HG02571 (cell line): ENCODE measurements around the gene NUBPL.
"Not testable (repeated sequence)": the region's sequence is repeated elsewhere in the genome, so short reads cannot be mapped to it uniquely, and the experiment has no call there.

Experiments used
- ATAC-seq: cut with Tn5 transposase; IDR thresholded peaks from one replicate; pipeline ENCODE4 v1.9.1; 2021; ENCODE audit warnings: mild to moderate bottlenecking, moderate library complexity; ENCODE audit not compliant: unreplicated experiment

Gene NUBPL

GRCh38 chr14:31668348-31668747, 107.1 kb downstream of the NUBPL start:
- ATAC-seq: no peak

- ATAC-seq: no peak
Observed at GRCh38 chr14:31672709-31673108, 111.5 kb downstream of the NUBPL start.

GRCh38 chr14:31677052-31677451, 115.8 kb downstream of the NUBPL start:
- ATAC-seq: no peak

GRCh38 chr14:31677630-31678029, 116.4 kb downstream of the NUBPL start:
- no peak for ATAC-seq

GRCh38 chr14:31678421-31679249, 117.4 kb downstream of the NUBPL start:
- ATAC-seq: no peak

- ATAC-seq: no peak
Observed at GRCh38 chr14:31682768-31683167, 121.6 kb downstream of the NUBPL start.

- ATAC-seq: no peak
Observed at GRCh38 chr14:31687726-31688125, 126.5 kb downstream of the NUBPL start.

GRCh38 chr14:31690056-31690455, 128.9 kb downstream of the NUBPL start:
- ATAC-seq: no peak

GRCh38 chr14:31692376-31692781, 131.2 kb downstream of the NUBPL start:
- no peak for ATAC-seq

GRCh38 chr14:31696378-31696777, 135.2 kb downstream of the NUBPL start:
- no peak for ATAC-seq

GRCh38 chr14:31699809-31700208, 138.6 kb downstream of the NUBPL start:
- ATAC-seq: no peak

GRCh38 chr14:31700282-31701074, 139.3 kb downstream of the NUBPL start:
- no peak for ATAC-seq

- ATAC-seq: no peak
Observed at GRCh38 chr14:31702130-31702529, 140.9 kb downstream of the NUBPL start.

GRCh38 chr14:31703056-31703455, 141.9 kb downstream of the NUBPL start:
- ATAC-seq: no peak

GRCh38 chr14:31705731-31706130, 144.5 kb downstream of the NUBPL start:
- no peak for ATAC-seq

- not testable (repeated sequence) for ATAC-seq
Observed at GRCh38 chr14:31708661-31709060, 147.5 kb downstream of the NUBPL start.

- no peak for ATAC-seq
Observed at GRCh38 chr14:31712244-31713127, 151.3 kb downstream of the NUBPL start.

GRCh38 chr14:31716208-31716607, 155.0 kb downstream of the NUBPL start:
- no peak for ATAC-seq

GRCh38 chr14:31717294-31718085, 156.3 kb downstream of the NUBPL start:
- ATAC-seq: no peak

- ATAC-seq: no peak
Observed at GRCh38 chr14:31718585-31718984, 157.4 kb downstream of the NUBPL start.
